Panc1 (cell line): ENCODE data around the gene MIA2. TPM values are rescaled to one million over a fixed set of nuclear protein-coding genes. Genes with fewer than 3 reads are reported as not detected.

Source experiments
- ATAC-seq: fragments of 200-7000 bp; cut with Tn5 transposase; 2 replicates; pipeline ENCODE4 v1.9.1; 2020; ENCODE audit warnings: mild to moderate bottlenecking, moderate library complexity
- BruUV-seq: library from RNA; stranded (reverse); fragments of 400-500 nt; replicated peaks from 2 replicates; lab custom pipeline; 2021; lab: Mats Ljungman, UMichigan
- CTCF ChIA-PET: fragments of 300-600 bp; sonication (Branson Sonifier 250); formaldehyde crosslinking; loops from one replicate; lab custom pipeline; 2022; ENCODE audit warnings: antibody characterized with exemption; lab: Charles Lee
- POLR2A ChIA-PET: fragments of 300-600 bp; sonication (Branson Sonifier 250); formaldehyde crosslinking; loops from one replicate; lab custom pipeline; 2022; ENCODE audit warnings: antibody characterized with exemption; lab: Charles Lee
- DNase-seq: peaks from one replicate; pipeline ENCODE4 v3.0.0-alpha.2; 2010; ENCODE audit warnings: low read depth, low spot score
- H3K27ac ChIP-seq: 2 replicates; pipeline ENCODE4 v1.5.1; 2011; ENCODE audit warnings: mild to moderate bottlenecking, low read length, inconsistent platforms
- H3K27me3 ChIP-seq: fragments of 200-500 bp; sonication (Bioruptor generic); 2 replicates; pipeline ENCODE4 v1.6.0; 2014; ENCODE audit warnings: low read length, inconsistent platforms; ENCODE audit not compliant: control insufficient read depth, insufficient read depth
- H3K36me3 ChIP-seq: fragments of 200-500 bp; sonication (Bioruptor generic); 2 replicates; pipeline ENCODE4 v1.5.1; 2014; ENCODE audit warnings: inconsistent platforms, mild to moderate bottlenecking, low read length, moderate library complexity; ENCODE audit not compliant: control insufficient read depth, insufficient read depth
- H3K4me1 ChIP-seq: 2 replicates; pipeline ENCODE4 v1.5.1; 2011; ENCODE audit warnings: inconsistent platforms, mild to moderate bottlenecking, low read length, moderate library complexity; ENCODE audit not compliant: control insufficient read depth, insufficient read depth
- H3K4me3 ChIP-seq, 2 experiments: 2 replicates each; pipeline ENCODE4 v1.5.1; 2011 to 2012; ENCODE audit warnings: low read depth in 2 of 2, low read length in 2 of 2, mild to moderate bottlenecking in 2 of 2, inconsistent platforms in 1 of 2, moderate library complexity in 1 of 2
- H3K9me3 ChIP-seq: fragments of 200-500 bp; sonication (Bioruptor generic); 2 replicates; pipeline ENCODE4 v1.5.1; 2014; ENCODE audit warnings: low read depth, mild to moderate bottlenecking, inconsistent platforms, low read length, moderate library complexity; ENCODE audit not compliant: control insufficient read depth, insufficient read depth
- CTCF ChIP-seq: fragments of 450-650 bp; IDR thresholded peaks from 2 replicates; pipeline ENCODE4 v1.5.1; 2017; ENCODE audit warnings: mild to moderate bottlenecking
- POLR2AphosphoS5 ChIP-seq: IDR thresholded peaks from 2 replicates; pipeline ENCODE4 v1.6.1; 2012; ENCODE audit warnings: mild to moderate bottlenecking, low read depth, low read length, moderate library complexity
- REST ChIP-seq, 2 experiments: IDR thresholded peaks; 2 replicates each; pipeline ENCODE4 v1.6.1; 2011 to 2012; ENCODE audit warnings: low read depth in 2 of 2, control low read depth in 1 of 2, low read length in 1 of 2, mild to moderate bottlenecking in 1 of 2, moderate library complexity in 1 of 2; ENCODE audit not compliant: insufficient read depth in 1 of 2
- SIN3A ChIP-seq: IDR thresholded peaks from 2 replicates; pipeline ENCODE4 v1.6.1; 2012; ENCODE audit warnings: low read depth, mild to moderate bottlenecking, low read length, moderate library complexity, borderline replicate concordance; ENCODE audit not compliant: insufficient read depth
- TCF7L2 ChIP-seq: IDR thresholded peaks from 2 replicates; pipeline ENCODE4 v1.6.1; 2011; ENCODE audit warnings: mild to moderate bottlenecking, low read depth, low read length, inconsistent platforms
- in situ Hi-C: cut with HindIII; loops from 2 replicates; pipeline ENCODE4 v1.10.0; 2016; ENCODE audit warnings: low sequenced_read_pairs, low pct_unique_long_range_greater_than_20kb
- intact Hi-C: fragments of 100-400 bp; cut with micrococcal nuclease; formaldehyde crosslinking; loops from one replicate; pipeline ENCODE4 v1.10.0; 2022; ENCODE audit not compliant: unreplicated experiment
- total RNA-seq: library from RNA; stranded (reverse); gene quantifications from one replicate; pipeline ENCODE4 v1.2.1, GENCODE V29; 2021; ENCODE audit not compliant: unreplicated experiment

Gene MIA2
- total RNA-seq, 1 experiment from 2014 or later = 19.2 TPM

DNA sequence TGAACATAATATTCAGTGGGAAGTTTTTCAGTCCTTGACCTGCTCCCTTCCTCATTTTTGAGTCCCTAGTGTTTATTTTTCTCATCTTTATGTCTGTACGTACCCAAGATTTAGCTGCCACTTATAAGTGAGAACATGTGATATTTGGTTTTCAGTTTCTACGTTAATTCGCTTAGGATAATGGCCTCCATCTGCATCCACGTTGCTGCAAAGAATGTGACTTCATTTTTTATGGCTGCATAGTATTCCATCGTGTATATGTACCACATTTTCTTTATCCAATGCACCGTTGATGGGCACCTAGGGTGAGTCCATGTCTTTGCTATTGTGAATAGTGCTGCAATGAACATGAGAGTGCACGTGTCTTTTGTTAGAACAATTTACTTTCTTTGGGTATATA is 30.3 kb downstream of the MIA2 start:
- intact Hi-C loops = loop anchor here (10.0 kb wide), 1 partner anchor 79 kb away; no protein-coding TSS in a partner anchor
- H3K9me3 ChIP-seq = no peaks in the 10 kb centered on the region
- H3K4me1 ChIP-seq = peaks cover 9% of the 10 kb centered on the region
- in situ Hi-C loops = no loop called here
- DNase-seq (no peak), ATAC-seq (no peak)
- ChIA-PET POLR2A (no interaction called here), CTCF (no interaction called here)
- TF ChIP-seq CTCF (no peak), REST (IDR thresholded peaks at IDR 0.05; ENCODE audit: insufficient read depth in 1 of 2, low read depth in 2 of 2, low read length in 1 of 2) (no peak), POLR2AphosphoS5 (no peak), SIN3A (no peak), TCF7L2 (no peak)
- H3K27ac ChIP-seq = no peak overlapping the region
- no peaks in the 10 kb centered on the region; the same call in 1 of the 2 replicates for H3K36me3 ChIP-seq
- no TSS peak for BruUV-seq
- no peak overlapping the region for H3K4me3 ChIP-seq
- no peaks in the 10 kb centered on the region for H3K27me3 ChIP-seq

DNA sequence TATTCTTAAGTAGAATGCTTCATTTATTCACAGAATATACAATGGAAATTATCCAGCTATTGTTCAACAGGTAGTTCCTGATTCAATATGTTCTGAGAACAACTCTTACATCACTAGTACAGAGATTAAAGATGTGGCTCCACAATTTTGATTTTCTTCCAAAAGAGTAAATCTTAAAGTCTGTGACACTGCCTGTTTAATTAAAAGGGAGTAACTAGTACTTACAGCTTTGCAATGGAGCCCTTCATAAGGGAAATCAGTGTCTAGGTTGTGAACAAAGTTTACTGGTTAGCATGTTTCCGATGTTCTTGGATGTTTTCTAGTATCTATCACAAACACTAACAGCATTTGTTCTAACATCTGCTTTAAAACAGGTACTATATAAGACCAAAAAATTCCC is 30.8 kb downstream of the MIA2 start:
- H3K4me1 ChIP-seq = peaks cover 13% of the 10 kb centered on the region
- intact Hi-C loops = loop anchor here (10.0 kb wide), 1 partner anchor 80 kb away; no protein-coding TSS in a partner anchor
- H3K27me3 ChIP-seq = no peaks in the 10 kb centered on the region
- ChIA-PET CTCF (no interaction called here), POLR2A (no interaction called here)
- H3K27ac ChIP-seq = no peak overlapping the region
- H3K4me3 ChIP-seq = no peak overlapping the region
- ATAC-seq = no peak
- BruUV-seq = no TSS peak
- no peak for DNase-seq
- TF ChIP-seq TCF7L2 (no peak), POLR2AphosphoS5 (no peak), SIN3A (no peak), REST (IDR thresholded peaks at IDR 0.05; ENCODE audit: insufficient read depth in 1 of 2, low read depth in 2 of 2, low read length in 1 of 2) (no peak), CTCF (no peak)
- no peaks in the 10 kb centered on the region for H3K9me3 ChIP-seq
- no peaks in the 10 kb centered on the region; the same call in 1 of the 2 replicates for H3K36me3 ChIP-seq
- in situ Hi-C loops = no loop called here
